ENCODE data around the gene TBC1D22A. TPM values are rescaled to one million over a fixed set of nuclear protein-coding genes. Genes with fewer than 3 reads are reported as not detected.

The TBC1D22A gene
- total RNA-seq, 2 donors from 2014 or later = 11.5 to 15.4 TPM

DNA sequence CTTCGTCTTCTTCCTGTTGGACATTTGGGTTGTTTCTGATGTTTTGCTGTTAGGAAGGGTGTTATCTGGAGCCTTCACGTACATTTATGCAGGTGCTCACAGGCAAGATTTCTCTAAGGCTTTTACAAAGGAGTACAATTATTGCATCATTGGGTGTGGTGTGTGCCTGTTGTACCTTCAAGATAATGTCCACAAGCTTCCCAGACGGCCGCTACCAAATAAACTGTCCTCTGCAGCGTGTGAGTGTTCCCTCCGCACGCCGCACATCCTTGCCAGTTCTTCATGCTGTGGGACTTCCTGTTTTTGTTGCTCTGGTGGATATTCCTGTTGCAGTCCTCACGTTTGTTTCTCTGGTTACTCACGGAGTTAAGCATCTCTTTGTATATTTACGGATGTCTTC is 133.3 kb downstream of the TBC1D22A start:
- no peaks in the 10 kb centered on the region for H3K36me3 ChIP-seq
- peaks cover 0 to 27% of the 10 kb centered on the region in 2 donors for H3K4me1 ChIP-seq
- no peak overlapping the region for H3K27ac ChIP-seq
- H3K9me3 ChIP-seq = no peaks in the 10 kb centered on the region
- no peak for DNase-seq (ENCODE audit: low spot score)
- H3K4me3 ChIP-seq = no peak overlapping the region
- TF ChIP-seq, protein P1, sequence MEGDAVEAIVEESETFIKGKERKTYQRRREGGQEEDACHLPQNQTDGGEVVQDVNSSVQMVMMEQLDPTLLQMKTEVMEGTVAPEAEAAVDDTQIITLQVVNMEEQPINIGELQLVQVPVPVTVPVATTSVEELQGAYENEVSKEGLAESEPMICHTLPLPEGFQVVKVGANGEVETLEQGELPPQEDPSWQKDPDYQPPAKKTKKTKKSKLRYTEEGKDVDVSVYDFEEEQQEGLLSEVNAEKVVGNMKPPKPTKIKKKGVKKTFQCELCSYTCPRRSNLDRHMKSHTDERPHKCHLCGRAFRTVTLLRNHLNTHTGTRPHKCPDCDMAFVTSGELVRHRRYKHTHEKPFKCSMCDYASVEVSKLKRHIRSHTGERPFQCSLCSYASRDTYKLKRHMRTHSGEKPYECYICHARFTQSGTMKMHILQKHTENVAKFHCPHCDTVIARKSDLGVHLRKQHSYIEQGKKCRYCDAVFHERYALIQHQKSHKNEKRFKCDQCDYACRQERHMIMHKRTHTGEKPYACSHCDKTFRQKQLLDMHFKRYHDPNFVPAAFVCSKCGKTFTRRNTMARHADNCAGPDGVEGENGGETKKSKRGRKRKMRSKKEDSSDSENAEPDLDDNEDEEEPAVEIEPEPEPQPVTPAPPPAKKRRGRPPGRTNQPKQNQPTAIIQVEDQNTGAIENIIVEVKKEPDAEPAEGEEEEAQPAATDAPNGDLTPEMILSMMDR (IDR thresholded peaks at IDR 0.05) = no peak
- no peaks in the 10 kb centered on the region for H3K27me3 ChIP-seq

DNA sequence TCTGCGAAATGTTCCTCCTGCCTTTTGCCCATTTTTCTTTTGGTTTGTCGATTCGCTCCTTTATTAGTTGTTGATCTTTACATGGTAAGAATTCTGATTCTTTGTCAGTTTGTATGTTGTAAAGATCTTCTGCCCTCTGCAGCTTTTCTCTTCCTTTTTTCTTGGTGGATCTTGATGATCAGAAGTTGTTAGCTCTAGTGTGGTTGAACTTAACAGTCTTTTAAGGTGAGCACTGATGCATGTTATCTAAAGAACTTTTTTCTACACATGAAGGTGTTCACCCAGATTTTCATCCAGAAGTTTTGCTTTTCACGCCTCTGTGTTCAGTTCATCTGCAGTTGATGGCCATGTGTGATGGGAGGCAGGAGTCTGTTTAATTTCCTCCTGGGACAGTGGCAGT is 133.7 kb downstream of the TBC1D22A start:
- no peak for DNase-seq (ENCODE audit: low spot score)
- Histone ChIP-seq H3K27ac (no peak overlapping the region), H3K4me1 (peaks cover 0 to 31% of the 10 kb centered on the region in 2 donors), H3K27me3 (no peaks in the 10 kb centered on the region), H3K4me3 (no peak overlapping the region), H3K36me3 (no peaks in the 10 kb centered on the region), H3K9me3 (no peaks in the 10 kb centered on the region)
- TF ChIP-seq, protein P1 (IDR thresholded peaks at IDR 0.05) = no peak

DNA sequence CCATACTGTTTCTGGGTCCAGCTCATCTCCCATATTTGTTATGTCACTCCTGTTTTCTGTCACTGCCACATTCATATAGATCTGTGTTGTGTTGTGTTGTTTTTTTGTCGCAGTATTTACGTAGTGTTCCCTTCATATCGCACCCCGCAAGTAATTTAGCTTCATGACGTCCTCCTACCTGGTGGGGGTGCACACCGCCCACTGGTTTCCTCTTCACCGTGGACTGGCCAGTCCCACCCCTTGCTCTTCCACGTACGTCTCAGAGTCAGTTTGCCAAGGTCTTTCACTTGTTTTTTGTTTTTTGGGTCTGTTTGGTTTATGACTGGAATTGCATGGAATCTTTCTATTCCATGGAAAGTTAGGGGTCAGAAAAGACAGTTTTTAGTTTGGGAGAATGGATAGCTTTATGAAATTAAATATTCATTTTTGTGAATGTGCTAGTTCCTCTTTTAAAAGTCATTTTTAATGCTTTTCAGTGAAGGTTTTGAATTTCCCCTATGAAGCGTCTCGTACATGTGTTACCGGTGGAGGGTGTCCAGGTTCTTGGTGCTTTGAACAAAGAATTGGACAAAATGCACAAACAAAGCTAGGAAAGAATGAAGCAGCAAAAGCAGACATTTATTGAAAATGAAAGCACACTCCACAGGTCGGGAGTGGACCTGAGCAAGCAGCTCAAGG is 134.3 kb downstream of the TBC1D22A start:
- TF ChIP-seq, protein P1 (IDR thresholded peaks at IDR 0.05) = no peak
- no peak overlapping the region for H3K27ac ChIP-seq
- H3K4me1 ChIP-seq = peaks cover 0 to 32% of the 10 kb centered on the region in 2 donors
- H3K36me3 ChIP-seq = no peaks in the 10 kb centered on the region
- no peak overlapping the region for H3K4me3 ChIP-seq
- H3K27me3 ChIP-seq = no peaks in the 10 kb centered on the region
- no peaks in the 10 kb centered on the region for H3K9me3 ChIP-seq
- no peak for DNase-seq (ENCODE audit: low spot score)

DNA sequence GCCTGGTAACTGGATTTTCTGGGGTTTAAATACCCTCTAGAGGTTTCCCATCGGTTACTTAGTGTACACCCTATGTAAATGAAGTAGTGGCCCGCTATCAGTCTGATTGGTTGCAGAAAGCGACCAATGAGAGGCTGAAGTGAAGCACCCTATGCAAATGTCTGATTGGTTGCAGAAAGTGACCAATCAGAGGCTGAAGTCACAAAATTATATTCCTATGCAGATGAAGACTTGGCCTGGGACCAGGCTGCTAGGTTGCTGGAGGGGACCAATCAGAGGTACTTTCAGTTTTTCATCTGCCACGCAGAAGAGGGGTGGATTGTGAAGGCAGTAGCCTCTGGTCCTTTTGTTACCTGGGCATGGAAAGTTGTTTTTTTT is 134.8 kb downstream of the TBC1D22A start:
- no peaks in the 10 kb centered on the region for H3K27me3 ChIP-seq
- TF ChIP-seq, protein P1 (IDR thresholded peaks at IDR 0.05) = no peak

DNA sequence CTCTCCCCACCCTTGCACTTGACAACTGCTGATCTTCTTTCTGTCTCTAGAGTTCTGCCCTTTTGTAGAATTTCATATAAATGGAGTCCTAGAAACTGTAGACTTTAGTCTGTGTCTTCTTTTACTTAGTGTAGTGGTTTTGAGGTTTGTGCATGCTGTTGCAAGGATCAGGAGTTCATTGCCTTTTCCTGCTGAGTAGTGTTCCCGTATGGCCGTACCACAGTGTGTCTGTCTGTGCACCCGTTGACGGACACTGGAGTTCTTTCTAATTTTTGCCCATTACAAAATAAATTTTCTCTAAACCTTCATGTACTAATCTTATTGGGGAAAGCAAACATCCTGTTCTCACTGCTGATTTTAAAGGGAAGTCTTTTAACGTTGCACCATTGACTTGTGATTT is 138.1 kb downstream of the TBC1D22A start:
- H3K36me3 ChIP-seq = no peaks in the 10 kb centered on the region
- no peak overlapping the region for H3K4me3 ChIP-seq
- no peak for DNase-seq (ENCODE audit: low spot score)
- no peaks in the 10 kb centered on the region for H3K9me3 ChIP-seq
- H3K4me1 ChIP-seq = peaks cover 0 to 19% of the 10 kb centered on the region in 2 donors
- H3K27ac ChIP-seq = no peak overlapping the region
- TF ChIP-seq, protein P1 (IDR thresholded peaks at IDR 0.05) = no peak
- no peaks in the 10 kb centered on the region for H3K27me3 ChIP-seq

More for the DNA sequence above, 134.8 kb downstream of the TBC1D22A start:
- Histone ChIP-seq H3K4me3 (no peak overlapping the region), H3K4me1 (peaks cover 0 to 32% of the 10 kb centered on the region in 2 donors), H3K9me3 (no peaks in the 10 kb centered on the region), H3K36me3 (no peaks in the 10 kb centered on the region), H3K27ac (no peak overlapping the region)
- DNase-seq (ENCODE audit: low spot score) = no peak

DNA sequence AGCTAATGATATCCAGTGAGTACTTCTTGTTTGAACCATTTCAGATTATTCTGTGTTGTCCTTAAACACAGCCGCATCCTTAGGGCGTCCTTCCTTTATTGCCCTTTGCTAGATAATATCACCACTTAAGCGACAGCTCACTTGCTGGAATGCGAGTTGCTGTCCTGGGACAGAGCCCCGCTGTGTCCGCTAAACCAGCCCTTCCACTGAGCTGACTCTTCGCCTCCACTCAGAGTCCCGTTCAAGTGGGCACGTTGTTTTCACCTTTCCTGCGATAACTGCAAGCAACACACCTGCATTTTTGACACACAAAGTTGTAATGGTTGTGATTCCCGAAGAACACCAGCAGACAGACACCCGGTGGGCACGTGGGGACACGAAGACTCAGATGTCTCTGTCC is 140.0 kb downstream of the TBC1D22A start:
- Histone ChIP-seq H3K27ac (no peak overlapping the region), H3K27me3 (no peaks in the 10 kb centered on the region)
- TF ChIP-seq, protein P1 (IDR thresholded peaks at IDR 0.05) = no peak

More for the DNA sequence above, 140.0 kb downstream of the TBC1D22A start:
- H3K36me3 ChIP-seq = no peaks in the 10 kb centered on the region
- no peaks in the 10 kb centered on the region for H3K9me3 ChIP-seq
- no peak overlapping the region for H3K4me3 ChIP-seq
- H3K4me1 ChIP-seq = peaks cover 0 to 15% of the 10 kb centered on the region in 2 donors
- DNase-seq (ENCODE audit: low spot score) = peak; percentile 40

All from right atrium auricular region (tissue), 2 donors.